AG09319 (cell line): ENCODE results near the gene SUPT7L.
A peak's percentile ranks its signal among the peaks of the same experiment; 100 is the strongest.

ENCODE experiments used
- DNase-seq: peaks from one replicate; pipeline ENCODE4 v3.0.0-alpha.2; 2010; ENCODE audit warnings: low read depth; ENCODE audit errors: extremely low read depth
- TF ChIP-seq, protein P1 (sequence below): IDR thresholded peaks from 2 replicates; pipeline ENCODE4 v1.5.1; 2011; ENCODE audit warnings: low read depth, mild to moderate bottlenecking, inconsistent platforms, low read length, moderate library complexity

Gene SUPT7L

DNA sequence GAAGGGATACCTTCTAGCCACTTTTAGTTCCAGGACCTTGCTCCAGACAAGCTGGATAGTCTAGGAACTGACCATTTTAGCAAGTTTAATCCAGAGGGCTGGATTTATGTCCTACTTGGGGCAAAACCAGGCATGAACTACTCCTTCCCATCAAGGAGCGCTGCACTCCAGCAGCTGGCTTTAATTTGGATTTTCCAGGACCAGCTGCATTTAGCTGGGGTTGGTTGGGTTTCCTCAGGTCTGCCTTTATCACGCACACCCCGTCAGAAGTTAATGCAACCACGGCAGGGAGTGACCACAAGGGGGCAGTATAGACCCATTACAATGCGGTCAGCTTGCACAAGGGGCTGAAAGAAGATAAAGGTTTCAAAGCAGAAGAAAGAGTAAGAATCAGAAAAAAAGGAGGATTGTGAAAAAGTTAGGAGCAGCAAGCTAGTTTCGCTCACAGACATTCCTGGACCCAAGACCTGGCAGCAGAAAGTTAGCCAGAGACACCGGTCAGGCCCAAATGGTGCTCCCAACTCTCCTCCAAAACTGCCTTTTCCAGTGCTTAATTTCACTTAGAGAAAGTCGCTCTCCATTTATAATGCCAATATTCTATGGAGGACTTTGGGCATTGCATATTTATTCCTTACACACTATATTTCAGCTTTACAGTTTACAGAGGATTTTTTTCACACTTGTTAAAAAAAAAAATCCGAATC is 40.4 kb upstream of the SUPT7L start:
- TF ChIP-seq, protein P1, sequence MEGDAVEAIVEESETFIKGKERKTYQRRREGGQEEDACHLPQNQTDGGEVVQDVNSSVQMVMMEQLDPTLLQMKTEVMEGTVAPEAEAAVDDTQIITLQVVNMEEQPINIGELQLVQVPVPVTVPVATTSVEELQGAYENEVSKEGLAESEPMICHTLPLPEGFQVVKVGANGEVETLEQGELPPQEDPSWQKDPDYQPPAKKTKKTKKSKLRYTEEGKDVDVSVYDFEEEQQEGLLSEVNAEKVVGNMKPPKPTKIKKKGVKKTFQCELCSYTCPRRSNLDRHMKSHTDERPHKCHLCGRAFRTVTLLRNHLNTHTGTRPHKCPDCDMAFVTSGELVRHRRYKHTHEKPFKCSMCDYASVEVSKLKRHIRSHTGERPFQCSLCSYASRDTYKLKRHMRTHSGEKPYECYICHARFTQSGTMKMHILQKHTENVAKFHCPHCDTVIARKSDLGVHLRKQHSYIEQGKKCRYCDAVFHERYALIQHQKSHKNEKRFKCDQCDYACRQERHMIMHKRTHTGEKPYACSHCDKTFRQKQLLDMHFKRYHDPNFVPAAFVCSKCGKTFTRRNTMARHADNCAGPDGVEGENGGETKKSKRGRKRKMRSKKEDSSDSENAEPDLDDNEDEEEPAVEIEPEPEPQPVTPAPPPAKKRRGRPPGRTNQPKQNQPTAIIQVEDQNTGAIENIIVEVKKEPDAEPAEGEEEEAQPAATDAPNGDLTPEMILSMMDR = peak; percentile 84
- DNase-seq = peak; percentile 95

DNA sequence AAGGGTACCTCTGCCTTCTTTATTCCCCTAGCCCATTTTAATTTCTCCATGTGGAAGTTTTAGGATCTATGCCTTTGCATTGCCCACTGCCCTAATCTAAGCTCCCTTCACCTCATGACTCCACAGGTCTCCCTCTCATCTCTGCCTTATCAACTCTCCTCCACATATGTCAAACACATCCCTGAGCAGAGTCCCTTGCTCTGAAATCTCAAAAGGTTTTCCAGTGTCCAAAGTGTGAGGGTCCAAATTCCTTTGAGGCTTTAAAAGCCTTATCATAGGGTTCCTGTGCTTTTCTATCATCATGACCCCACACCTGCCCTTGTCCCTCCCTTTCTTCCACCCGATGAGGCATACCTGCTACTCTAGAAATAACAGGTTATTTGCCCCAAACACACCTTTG is 38.9 kb upstream of the SUPT7L start:
- no peak for DNase-seq
- TF ChIP-seq, protein P1 = no peak

DNA sequence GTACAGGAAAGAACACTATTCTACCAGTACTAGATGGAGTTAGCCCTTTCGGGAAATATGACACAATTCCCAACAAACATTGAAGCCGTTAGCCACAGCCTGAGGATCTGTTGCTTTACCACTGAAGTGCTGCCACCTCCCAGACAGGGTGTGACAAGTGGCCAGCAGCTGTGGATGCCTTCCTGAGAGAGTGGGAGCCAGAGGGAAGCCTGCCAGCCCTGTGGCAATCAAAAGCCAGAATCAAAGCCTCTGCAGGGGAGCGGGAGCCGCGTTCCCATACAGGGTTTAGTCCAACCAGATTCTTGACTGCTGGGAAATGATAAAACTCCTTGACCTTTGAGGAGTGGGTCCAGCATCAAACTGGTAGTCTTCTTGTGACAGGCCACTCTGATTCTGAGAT is 38.3 kb upstream of the SUPT7L start:
- TF ChIP-seq, protein P1 = no peak
- no peak for DNase-seq

DNA sequence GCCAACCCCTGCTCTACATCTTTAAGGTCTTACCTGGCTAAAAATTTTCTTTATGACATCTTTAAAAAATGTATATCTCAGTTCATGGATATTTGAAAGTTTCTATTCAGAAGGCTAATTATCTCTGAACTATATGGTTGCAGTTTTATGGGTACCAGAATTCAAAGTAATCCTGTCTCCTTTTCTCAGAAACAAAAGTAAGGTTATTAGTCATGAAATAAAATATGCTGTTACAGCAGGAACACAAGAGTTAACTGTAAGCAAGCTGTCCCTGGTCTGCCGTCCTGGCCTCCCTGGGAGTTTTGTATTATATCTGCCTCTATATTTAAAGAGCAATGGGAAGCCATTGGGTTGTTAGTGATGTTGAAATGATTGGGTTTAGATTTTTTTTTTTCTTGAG is 34.2 kb upstream of the SUPT7L start:
- TF ChIP-seq, protein P1 = no peak
- no peak for DNase-seq

DNA sequence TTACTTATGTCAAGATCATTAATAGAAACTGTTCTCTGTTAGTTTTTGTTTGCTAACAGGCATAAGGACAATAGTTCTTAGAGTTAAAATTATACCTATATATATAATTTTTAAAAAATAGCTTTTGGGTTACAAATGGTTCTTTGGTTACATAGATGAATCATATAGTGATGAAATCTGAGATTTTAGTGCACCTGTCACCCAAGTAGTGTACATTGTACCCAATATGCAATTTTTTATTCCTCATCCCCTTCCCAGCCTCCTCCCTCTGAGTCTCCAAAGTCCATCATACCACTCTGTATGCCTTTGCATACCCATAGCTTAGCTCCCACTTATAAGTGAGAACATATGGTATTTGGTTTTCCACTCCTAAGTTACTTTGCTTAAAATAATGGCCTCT is 26.6 kb upstream of the SUPT7L start:
- no peak for DNase-seq
- TF ChIP-seq, protein P1 = no peak

DNA sequence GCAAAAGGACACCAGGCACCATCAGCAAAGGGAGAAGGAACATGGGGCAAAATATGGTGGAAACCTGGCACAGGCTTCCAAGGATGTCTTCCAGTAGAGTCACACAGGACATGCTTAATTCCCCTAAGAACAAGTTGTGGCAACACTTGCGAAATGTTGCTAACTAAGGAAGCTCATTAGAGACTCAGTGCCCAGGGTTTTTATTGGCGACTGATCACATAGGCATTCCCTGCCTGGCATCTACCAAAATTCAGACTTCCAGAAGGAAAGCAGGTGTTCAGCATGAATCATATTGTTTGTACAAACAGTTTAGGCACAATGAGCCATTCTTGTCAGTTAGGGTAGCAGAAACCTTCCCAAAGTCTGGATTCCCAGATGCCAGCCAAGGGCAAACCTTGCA is 26.0 kb upstream of the SUPT7L start:
- DNase-seq = no peak

DNA sequence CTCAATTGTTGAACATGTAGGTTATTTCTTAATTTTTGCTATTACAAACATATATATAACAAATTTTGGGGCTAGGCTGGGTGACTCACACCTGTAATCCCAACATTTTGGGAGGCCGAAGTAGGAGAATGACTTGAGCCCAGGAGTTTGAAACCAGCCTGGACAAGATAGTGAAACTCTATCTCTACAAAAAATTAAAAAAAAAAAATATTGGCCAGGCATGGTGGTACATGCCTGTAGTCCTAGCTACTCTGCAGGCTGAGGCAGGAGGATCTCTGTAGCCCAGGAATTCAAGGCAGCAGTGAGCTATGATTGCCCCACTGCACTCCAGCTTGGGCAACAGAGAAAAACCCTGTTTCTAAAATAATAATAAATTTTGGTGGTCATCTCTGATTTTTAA is 23.8 kb upstream of the SUPT7L start:
- DNase-seq = no peak
- TF ChIP-seq, protein P1 = no peak

More for the DNA sequence above, 26.0 kb upstream of the SUPT7L start:
- TF ChIP-seq, protein P1 = no peak
